ENCODE data around the gene MYBPH. TPM values are rescaled to one million over a fixed set of nuclear protein-coding genes. Genes with fewer than 3 reads are reported as not detected.

The MYBPH gene
- total RNA-seq, 1 donor from 2014 or later = not detected

- DNase-seq (ENCODE audit: low spot score) = no peak
These were observed 46.0 kb downstream of the MYBPH start for GRCh38 chr1:203129501-203130231.

- no peak for DNase-seq (ENCODE audit: low spot score)
These were observed 46.7 kb downstream of the MYBPH start for GRCh38 chr1:203128716-203129500.

GRCh38 chr1:203128431-203128715, 47.3 kb downstream of the MYBPH start:
- no peak for DNase-seq (ENCODE audit: low spot score)

GRCh38 chr1:203127666-203128430, 47.8 kb downstream of the MYBPH start, which contains the start of gene ADORA1:
Gene ADORA1, plus strand, starts transcription at chr1:203127726. Its CDS starts 1,116 bp downstream, at chr1:203128842.
- DNase-seq (ENCODE audit: low spot score) = peak; percentile 70

DNA sequence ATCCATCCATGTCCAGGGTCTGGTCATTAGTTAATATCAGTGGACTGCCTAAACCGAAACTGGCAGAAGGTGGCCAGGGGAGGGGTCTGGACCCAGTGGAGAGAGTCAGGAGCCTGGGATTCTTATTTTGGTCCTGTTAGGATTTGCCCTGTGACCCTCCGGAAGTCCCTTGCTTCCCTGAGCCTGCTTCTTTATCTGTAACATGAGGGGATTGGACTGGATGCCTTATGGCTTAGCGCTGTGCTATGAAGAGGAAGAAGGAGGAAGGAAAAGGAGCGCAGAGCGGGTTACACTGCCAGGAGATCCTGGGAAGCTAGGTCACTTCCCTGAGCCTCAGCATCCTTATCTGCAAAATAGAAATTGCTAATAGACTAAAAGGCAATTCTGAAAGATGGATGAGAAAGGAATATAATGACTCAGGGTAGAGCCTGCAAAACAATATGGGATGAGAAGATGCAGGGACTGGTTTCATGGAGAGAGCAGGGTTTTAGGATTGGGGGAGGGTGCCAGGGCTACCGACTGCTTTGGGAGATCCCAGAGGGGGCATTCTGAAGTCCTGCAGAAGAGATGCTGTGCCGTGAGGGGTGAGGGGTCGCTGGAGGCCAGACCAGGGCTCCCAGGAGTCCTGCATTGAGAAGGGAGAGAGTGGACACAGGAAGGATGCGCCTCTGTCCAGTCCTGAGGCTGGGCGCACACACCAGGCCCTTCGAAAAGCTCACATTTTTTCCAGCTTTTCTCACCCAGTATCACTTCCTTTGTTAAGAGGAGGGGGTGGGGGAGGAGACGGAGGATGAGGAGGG, 48.6 kb downstream of the MYBPH start:
- no peak for DNase-seq (ENCODE audit: low spot score)

DNA sequence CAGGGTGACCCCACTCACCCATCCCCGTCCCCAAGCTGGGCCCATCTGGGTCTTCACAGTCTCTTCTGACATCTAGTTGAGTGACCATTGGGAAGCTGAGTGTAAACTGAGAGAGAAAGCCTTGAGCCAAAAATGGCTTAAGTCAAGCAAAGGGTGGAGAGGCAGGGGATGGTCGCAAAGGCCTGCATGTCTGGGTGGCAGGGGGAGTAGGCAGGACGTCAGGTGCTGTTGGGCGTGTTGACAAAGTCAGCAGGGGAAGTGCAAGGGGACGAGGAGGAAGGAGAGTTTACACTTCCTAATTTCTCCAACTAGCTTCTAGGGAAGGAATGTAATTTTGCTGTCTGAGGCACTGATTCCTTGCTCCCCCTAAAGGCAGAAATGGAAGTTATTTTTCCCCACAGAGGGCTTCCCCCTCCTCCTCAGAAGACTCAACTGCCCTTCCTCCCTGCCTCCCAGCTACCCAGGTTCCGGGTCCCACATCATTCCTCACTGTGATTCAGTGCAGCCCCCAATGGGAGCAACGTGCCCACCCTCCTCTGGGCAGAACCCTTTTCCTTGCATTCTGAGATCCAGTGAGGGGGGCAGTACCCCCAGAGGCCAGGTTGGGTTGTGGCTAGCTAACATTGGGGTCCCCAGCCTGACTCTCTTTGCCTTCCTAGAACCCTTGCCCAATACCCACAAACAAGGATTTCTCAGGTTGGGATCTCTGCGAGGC, 49.3 kb downstream of the MYBPH start:
- DNase-seq (ENCODE audit: low spot score) = no peak

- no peak for DNase-seq (ENCODE audit: low spot score)
These were observed 50.9 kb downstream of the MYBPH start for GRCh38 chr1:203124546-203125317.

DNA sequence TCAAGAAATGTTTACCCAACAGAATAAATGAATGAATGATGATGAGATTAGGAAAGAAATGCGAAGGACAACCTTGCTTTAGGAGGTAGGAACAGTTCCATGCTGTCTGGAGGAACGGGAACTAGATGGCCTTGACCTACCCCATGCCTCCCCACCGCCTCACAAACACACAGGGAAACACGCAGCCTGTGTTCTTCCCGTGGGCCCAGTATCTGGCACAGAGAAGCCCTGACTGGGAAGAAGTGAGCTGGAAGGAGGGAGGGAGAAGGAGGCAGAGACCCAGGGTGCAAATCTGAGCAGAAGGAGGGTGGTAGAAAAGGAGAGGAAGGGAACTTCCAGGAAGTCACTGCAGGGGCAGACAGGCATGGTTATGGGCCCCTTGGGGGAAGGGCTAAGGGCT, 51.6 kb downstream of the MYBPH start:
- DNase-seq (ENCODE audit: low spot score) = no peak

GRCh38 chr1:203122159-203122558, 53.5 kb downstream of the MYBPH start:
- no peak for DNase-seq (ENCODE audit: low spot score)

- DNase-seq (ENCODE audit: low spot score) = no peak
These were observed 54.2 kb downstream of the MYBPH start for GRCh38 chr1:203121186-203122015.

DNA sequence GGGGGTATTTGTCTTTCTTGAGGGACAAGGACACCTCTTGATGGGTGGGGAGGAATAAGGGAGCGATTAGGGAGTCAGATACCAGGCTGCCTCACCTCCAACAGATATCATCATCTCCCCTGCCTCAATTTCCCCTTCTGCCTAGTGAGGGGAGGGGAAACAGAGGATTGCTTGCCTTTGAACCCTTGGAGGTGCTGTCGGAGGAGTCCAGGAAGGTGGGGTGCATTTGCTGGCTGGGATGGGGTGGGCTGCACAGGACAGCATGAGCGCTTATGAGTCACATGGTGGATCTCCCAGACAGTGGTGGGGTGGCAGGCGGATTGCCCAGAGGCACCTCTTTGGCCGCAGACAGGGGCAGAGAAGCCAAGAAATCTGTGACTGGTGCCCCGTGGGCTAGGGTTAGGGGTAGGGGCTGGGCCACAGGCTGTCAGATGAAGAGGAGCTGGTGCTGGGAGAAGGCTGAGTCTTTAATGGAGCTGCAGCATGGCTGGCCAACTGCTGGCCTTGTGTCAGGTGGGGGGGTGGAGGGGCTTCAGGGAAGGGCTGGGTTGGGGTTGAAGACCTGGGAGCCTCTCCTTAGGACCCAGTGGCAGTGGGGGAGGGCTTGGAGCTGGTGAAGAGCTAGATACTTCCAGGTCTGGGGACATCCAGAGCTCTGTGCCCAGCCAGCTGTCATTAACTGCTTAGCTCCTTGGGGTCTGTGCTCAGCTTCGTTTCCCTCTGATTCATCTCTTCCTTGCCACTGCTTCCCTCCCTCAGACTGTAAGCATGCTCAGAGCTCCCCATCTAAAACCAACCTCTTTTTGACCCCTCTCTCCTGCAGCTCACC, 55.1 kb downstream of the MYBPH start:
- DNase-seq (ENCODE audit: low spot score) = no peak

Other genes with a start within 250 kb of the MYBPH start
- 35.4 TPM for gene KLHL12, start 248.6 kb downstream of the MYBPH start, total RNA-seq
- 86.0 TPM for gene ADIPOR1, start 217.5 kb downstream of the MYBPH start, total RNA-seq
- gene CYB5R1, start 208.6 kb downstream of the MYBPH start, total RNA-seq = 142 TPM
- 50.7 TPM for gene TMEM183A, start 168.5 kb downstream of the MYBPH start, total RNA-seq
- gene PPFIA4, start 149.3 kb downstream of the MYBPH start, total RNA-seq = 2.4 TPM
- gene MYOG, start 89.8 kb downstream of the MYBPH start, total RNA-seq = not detected
- gene ADORA1, start 48.1 kb downstream of the MYBPH start, total RNA-seq = 1.5 TPM
- 8.8 TPM for gene CHI3L1, start 10.9 kb upstream of the MYBPH start, total RNA-seq
- 6.6 TPM for gene CHIT1, start 53.8 kb upstream of the MYBPH start, total RNA-seq
- gene BTG2, start 129.7 kb upstream of the MYBPH start, total RNA-seq = 199 TPM
- gene FMOD, start 175.3 kb upstream of the MYBPH start, total RNA-seq = 59.0 TPM

All from ureter (tissue), 1 donor.